Bronchial epithelial cell (primary cell): ENCODE measurements around the gene WEE1. TPM values are rescaled to one million over a fixed set of nuclear protein-coding genes. Genes with fewer than 3 reads are reported as not detected.

Source experiments
- DNase-seq: peaks from one replicate; pipeline ENCODE4 v3.0.0-alpha.2; 2010; ENCODE audit warnings: low read depth
- FAIRE-seq: peaks from 2 replicates; lab custom pipeline; 2011; peaks lifted over from hg19 to GRCh38; lab: Jason Lieb, UNC
- H3K27me3 ChIP-seq: 2 replicates; pipeline ENCODE4 v1.5.1; 2011; ENCODE audit warnings: low read length; ENCODE audit not compliant: control insufficient read depth, insufficient read depth
- H3K36me3 ChIP-seq: 2 replicates; pipeline ENCODE4 v1.5.1; 2011; ENCODE audit warnings: low read length; ENCODE audit not compliant: control insufficient read depth, insufficient read depth
- H3K4me3 ChIP-seq: 2 replicates; pipeline ENCODE4 v1.5.1; 2011; ENCODE audit warnings: mild to moderate bottlenecking, low read depth, low read length, control low read depth
- CTCF ChIP-seq: IDR thresholded peaks from 2 replicates; pipeline ENCODE4 v1.5.1; 2011; ENCODE audit warnings: mild to moderate bottlenecking, moderate library complexity, low read length, control low read depth, inconsistent platforms; ENCODE audit not compliant: insufficient read depth, severe bottlenecking
- total RNA-seq: library from RNA; depleted of rRNA; stranded (reverse); fragments of >200 nt; gene quantifications from 2 replicates; pipeline ENCODE4 v1.2.1, GENCODE V29; 2014

The WEE1 gene
- total RNA-seq, 1 donor from 2014 or later, result 15.8 TPM

- Histone ChIP-seq H3K36me3 (no peaks in the 10 kb centered on the region), H3K27me3 (no peaks in the 10 kb centered on the region), H3K4me3 (no peak overlapping the region)
- DNase-seq (no peak), FAIRE-seq (no peak)
- no peak for TF ChIP-seq CTCF
Measured at GRCh38 chr11:9609841-9610240, 36.4 kb downstream of the WEE1 start.

GRCh38 chr11:9613118-9613829, 39.8 kb downstream of the WEE1 start:
- no peaks in the 10 kb centered on the region for H3K27me3 ChIP-seq
- H3K36me3 ChIP-seq, result no peaks in the 10 kb centered on the region
- TF ChIP-seq CTCF, result peak; percentile 89
- DNase-seq, result peak; percentile 91
- no peak for FAIRE-seq
- H3K4me3 ChIP-seq, result peak overlapping the region; percentile 34

- Histone ChIP-seq H3K27me3 (no peaks in the 10 kb centered on the region), H3K4me3 (peak overlapping the region; percentile 34), H3K36me3 (no peaks in the 10 kb centered on the region)
- FAIRE-seq, result no peak
- peak; percentile 70 for DNase-seq
- TF ChIP-seq CTCF, result peak; percentile 92
Measured at GRCh38 chr11:9613830-9614762, 40.6 kb downstream of the WEE1 start.

- no peak for FAIRE-seq
- Histone ChIP-seq H3K36me3 (no peaks in the 10 kb centered on the region), H3K27me3 (no peaks in the 10 kb centered on the region), H3K4me3 (no peak overlapping the region)
- no peak for DNase-seq
- TF ChIP-seq CTCF, result no peak
Measured at GRCh38 chr11:9615031-9615451, 41.6 kb downstream of the WEE1 start.

GRCh38 chr11:9616042-9616675, 42.7 kb downstream of the WEE1 start:
- Histone ChIP-seq H3K27me3 (no peaks in the 10 kb centered on the region), H3K36me3 (no peaks in the 10 kb centered on the region), H3K4me3 (no peak overlapping the region)
- TF ChIP-seq CTCF, result no peak
- FAIRE-seq, result no peak
- DNase-seq, result no peak
